Stimulated activated CD4-positive, alpha-beta T cell treated with anti-CD3 and anti-CD28 coated beads, TNF-alpha, amount 100 ng/mL, for 48 hours (primary cell): ENCODE data around the gene DMBT1.
A peak's percentile ranks its signal among the peaks of the same experiment; 100 is the strongest.

Experiments used
- DNase-seq, 3 donors: peaks; one replicate each; pipeline ENCODE4 v3.0.0-alpha.2; 2020; ENCODE audit warnings: low read depth in 3 of 3

DMBT1 gene

GRCh38 chr10:122548407-122549085 is 12.0 kb upstream of the DMBT1 start:
- no peak for DNase-seq

- DNase-seq, result no peak
These were observed 10.9 kb upstream of the DMBT1 start for GRCh38 chr10:122549636-122550035.

GRCh38 chr10:122550427-122550826 is 10.1 kb upstream of the DMBT1 start:
- DNase-seq, result no peak

DNA sequence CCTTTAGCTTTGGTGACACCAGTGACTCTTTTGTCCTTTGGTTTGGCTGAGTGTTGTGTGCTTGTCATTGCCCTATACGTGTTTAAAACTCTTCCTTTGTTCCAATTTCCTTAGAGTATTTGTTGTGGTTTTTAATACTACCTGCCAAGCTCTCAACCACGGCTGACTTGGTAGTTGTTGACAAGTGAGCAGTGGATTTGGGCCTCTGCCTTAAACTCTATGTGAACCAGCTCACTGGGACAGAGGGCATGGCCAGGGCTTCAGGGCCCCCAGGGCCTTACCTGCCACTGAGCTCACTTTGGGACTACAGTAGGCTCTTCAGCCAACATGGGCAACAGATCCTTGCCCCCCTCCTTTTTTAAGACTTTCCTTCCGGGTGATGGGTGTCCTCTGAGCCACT is 9.6 kb upstream of the DMBT1 start:
- DNase-seq, result no peak

DNA sequence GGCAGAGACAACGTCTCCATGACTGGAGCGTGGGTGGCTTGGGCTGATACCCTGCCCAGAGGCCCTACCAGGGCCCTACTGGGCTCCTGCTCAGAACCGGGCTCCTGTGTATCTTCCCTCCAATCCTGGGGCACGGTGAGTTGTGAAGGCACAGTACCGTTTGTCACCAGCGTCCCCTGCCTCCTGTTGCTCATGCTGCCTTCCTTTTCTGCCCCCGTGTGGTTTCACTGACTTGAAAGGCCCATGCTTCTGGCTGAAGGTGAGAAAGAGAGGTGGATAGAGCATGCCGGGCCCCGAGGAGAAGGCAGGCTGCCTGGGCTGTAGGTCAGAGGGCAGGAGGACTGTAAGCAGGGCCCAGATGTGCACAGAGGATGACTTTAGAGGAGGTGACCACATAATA is 9.1 kb upstream of the DMBT1 start:
- DNase-seq, result peak; percentile 19 to 42 (median 37)

GRCh38 chr10:122553341-122553740 is 7.2 kb upstream of the DMBT1 start:
- DNase-seq, result no peak

- no peak for DNase-seq
These were observed 6.2 kb upstream of the DMBT1 start for GRCh38 chr10:122554131-122555036.

DNA sequence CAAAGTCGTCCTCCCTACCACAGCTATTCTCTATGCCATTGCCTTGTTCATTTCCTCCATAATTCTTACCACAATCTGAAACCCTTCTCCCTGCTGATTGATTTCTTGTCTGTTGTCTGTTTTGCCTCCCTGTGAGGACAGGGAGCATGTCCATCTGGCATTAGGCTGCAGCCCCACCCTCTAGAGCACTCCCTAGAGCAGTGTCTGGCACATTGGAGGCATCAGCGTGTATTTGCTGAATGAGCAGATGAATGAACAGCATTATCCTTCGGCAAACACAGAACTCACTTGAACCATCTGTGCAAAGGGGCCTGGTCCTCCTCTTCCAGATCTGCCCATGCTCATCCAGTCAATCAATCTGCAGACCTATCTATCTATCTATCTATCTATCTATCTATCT is 5.1 kb upstream of the DMBT1 start:
- no peak for DNase-seq

DNA sequence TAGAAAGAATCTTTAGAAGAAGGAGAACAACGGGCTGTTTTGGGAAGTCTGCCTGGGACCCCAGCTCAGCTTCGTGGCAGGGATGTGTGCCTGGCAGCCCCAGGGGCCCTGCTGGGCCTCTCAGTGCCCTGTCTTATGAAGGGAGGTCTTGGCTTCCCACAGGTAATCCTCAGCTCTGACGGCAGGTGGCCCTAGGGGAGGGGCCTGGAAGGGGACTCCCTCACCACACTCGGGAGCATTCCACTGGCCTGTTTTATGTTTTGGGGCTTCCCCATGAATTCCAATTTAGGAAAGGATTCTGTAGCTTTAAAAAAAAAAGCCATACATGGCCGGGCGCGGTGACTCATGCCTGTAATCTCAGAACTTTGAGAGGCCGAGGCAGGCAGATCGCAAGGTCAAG is 3.0 kb upstream of the DMBT1 start:
- no peak for DNase-seq

GRCh38 chr10:122558452-122558851 is 2.1 kb upstream of the DMBT1 start:
- DNase-seq, result no peak

DNA sequence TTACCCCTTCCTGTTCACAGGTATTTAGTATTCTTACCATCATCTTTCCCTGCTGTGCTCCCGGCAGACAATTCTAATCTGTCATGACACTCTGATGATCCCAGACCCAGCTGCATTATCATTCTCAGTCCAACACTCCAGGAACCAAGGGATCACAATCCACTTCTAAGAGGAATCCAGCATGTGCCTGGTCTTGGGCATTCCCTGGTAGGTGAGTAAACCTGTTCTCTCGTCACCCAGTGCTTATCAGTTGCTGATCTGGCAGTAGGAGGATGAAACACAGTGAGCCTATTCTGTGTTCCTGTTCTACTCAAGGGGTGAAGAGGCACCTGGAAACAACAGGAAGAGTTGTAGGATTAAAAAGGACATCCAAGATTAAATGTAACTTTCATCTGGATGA is 1.3 kb upstream of the DMBT1 start:
- DNase-seq, result no peak

DNA sequence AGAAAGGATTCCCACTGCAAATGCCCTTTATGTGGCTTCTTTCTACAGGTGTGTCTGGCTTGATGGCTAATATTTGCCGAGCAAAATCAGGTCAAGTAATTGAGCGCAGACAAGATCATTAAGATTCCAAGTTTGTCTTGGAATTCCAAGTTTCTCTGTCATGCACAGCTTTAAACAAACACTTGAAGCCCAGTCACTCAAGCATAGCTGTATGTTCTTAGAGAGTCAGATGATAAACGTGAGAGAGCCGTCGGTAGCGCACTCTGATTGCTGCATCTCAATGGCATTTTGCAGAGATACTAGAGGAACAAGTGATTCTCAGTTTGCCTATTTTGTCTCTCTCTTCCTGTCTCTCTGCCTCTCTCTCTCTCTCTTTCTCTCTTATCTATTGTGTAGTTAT is 658 bp downstream of the DMBT1 start:
- no peak for DNase-seq

- no peak for DNase-seq
These were observed 1.2 kb downstream of the DMBT1 start for GRCh38 chr10:122561792-122562191.

- DNase-seq, result no peak
These were observed 4.4 kb downstream of the DMBT1 start for GRCh38 chr10:122564980-122565379.

DNA sequence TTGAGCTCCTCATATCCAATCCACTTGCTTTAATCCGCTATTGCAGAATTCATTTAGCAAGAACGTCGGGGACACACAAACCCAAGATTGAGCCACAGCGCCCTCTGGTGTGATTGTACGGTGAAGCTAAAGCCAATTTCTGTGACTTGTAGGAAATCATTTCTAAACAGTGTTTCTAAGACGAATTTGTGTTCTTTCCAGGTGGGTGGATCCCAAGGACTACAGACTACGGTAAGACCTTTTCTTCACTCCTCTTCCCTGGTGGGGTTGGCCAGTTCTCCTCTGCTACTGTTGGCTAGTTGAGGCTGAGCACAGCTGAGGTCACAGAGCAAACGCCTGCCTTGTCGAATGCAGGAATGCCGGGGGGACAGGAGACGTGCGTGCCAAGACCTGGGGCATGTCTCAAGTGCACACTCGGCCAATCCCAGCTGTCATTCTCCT is 5.2 kb downstream of the DMBT1 start:
- DNase-seq, result peak; percentile 39 to 67 (median 46)

GRCh38 chr10:122566632-122567031 is 6.1 kb downstream of the DMBT1 start:
- no peak for DNase-seq

GRCh38 chr10:122567056-122567660 is 6.6 kb downstream of the DMBT1 start:
- DNase-seq, result peak in 2 of 3 donors; percentile 16 to 27

DNA sequence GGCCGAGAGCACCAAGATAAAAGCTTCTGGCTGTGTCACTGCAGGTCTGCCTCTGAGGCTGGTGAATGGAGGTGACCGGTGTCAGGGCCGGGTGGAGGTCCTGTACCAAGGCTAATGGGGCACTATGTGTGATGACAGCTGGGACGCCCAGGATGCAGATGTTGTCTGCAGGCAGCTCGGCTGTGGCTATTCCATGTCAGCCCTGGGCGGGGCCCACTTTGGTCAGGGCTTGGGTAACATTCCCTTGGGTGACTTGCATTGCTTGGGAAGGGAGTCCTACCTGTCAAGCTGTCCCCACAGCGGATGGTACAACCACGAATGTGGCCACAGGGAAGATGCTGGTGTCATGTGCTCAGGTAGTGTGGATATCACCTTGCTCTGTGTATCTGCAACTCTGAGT is 8.0 kb downstream of the DMBT1 start:
- no peak for DNase-seq

DNA sequence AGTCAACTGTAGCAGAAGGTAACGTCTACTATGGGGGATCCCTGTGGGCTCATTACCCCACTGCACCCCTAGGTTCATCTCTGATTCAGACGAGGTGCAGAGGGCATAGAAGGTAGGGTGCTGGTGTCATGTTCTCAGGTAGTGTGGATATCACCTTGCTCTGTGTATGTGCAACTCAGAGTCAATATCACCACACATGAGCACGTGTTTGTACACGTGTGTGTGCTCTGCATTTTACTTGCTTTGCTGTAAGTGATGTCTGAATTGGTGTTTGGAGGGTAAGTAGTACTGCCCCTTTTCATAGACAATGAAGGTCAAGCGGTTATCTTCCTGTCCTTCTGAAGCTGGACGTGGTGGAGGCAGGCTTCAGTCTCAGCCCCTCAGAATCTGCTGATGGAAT is 10.4 kb downstream of the DMBT1 start:
- DNase-seq, result no peak

DNA sequence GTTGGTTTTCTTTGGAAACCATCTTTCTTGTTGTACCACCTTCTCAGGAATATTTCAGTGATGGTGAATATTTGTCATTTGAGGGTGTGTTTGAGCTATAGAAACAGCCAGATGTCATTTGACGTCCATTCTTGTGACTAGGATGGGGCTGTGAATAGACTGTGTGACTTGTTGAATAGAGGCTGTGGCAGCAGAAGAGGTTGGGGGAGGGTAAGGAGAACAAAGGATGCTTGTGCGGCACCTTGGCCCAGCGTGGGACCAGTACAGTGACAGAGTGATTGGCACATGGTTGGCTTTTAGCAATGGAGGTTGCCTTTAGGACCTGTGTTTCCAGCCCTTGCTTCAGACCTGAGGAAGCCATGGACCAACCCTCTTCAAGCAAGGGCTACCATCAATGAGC is 11.3 kb downstream of the DMBT1 start:
- DNase-seq, result no peak

DNA sequence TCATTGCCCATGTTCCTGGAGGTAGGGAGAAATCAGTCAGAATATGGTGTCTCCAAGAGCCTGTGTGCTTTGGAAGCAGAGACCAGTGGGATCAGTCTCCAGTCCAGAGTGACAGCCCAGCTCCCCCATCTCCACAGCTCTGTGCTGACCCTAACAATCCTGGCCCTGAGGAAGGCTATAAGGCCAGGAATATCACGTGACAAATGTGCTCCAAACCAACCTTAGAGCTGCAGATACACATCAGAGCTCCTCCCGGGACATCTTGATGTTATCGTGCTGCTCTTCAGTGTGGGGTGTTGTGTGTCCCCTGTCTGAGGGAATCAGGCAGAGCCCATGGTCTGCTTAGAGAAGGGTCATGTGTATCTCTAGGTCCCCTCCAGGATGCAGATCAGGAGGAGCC is 15.2 kb downstream of the DMBT1 start:
- no peak for DNase-seq

GRCh38 chr10:122576291-122576690 is 15.7 kb downstream of the DMBT1 start:
- DNase-seq, result no peak
